GM12865 (cell line): ENCODE results near the gene ADD2.

Experiments
- DNase-seq: peaks from one replicate; pipeline ENCODE4 v3.0.0; 2010; ENCODE audit warnings: low read depth
- H3K4me3 ChIP-seq: 2 replicates; pipeline ENCODE4 v1.5.1; 2011; ENCODE audit warnings: mild to moderate bottlenecking, low read depth, low read length, control low read depth
- CTCF ChIP-seq: IDR thresholded peaks from 2 replicates; pipeline ENCODE4 v1.5.1; 2011; ENCODE audit warnings: low read length, control low read depth, low read depth, inconsistent platforms; ENCODE audit not compliant: insufficient read depth; ENCODE audit errors: missing control alignments

Gene ADD2

GRCh38 chr2:70684846-70685622 is 83.0 kb downstream of the ADD2 start:
- DNase-seq, result no peak
- H3K4me3 ChIP-seq, result no peak overlapping the region
- no peak for TF ChIP-seq CTCF

- DNase-seq, result no peak
- TF ChIP-seq CTCF, result no peak
- H3K4me3 ChIP-seq, result no peak overlapping the region
Measured at GRCh38 chr2:70683455-70683854, 84.5 kb downstream of the ADD2 start.

- no peak for TF ChIP-seq CTCF
- H3K4me3 ChIP-seq, result no peak overlapping the region
- DNase-seq, result no peak
Measured at GRCh38 chr2:70680735-70681134, 87.3 kb downstream of the ADD2 start.

- TF ChIP-seq CTCF, result no peak
- DNase-seq, result no peak
- H3K4me3 ChIP-seq, result no peak overlapping the region
Measured at GRCh38 chr2:70679259-70679658, 88.7 kb downstream of the ADD2 start.

- no peak overlapping the region for H3K4me3 ChIP-seq
- TF ChIP-seq CTCF, result no peak
- DNase-seq, result no peak
Measured at GRCh38 chr2:70678576-70679143, 89.3 kb downstream of the ADD2 start.

GRCh38 chr2:70676301-70677035 is 91.5 kb downstream of the ADD2 start:
- H3K4me3 ChIP-seq, result no peak overlapping the region
- DNase-seq, result no peak
- TF ChIP-seq CTCF, result no peak
